Body of pancreas (tissue), 4 donors: Measurements from ENCODE around the gene C1GALT1.

ENCODE experiments used
- CTCF ChIP-seq, 7 experiments: fragments of 450-650 bp in 4 of 7; fragments of 200-600 bp in 3 of 7; sonication (generic) in 3 of 7; IDR thresholded peaks; one replicate each; pipeline ENCODE4 v1.5.1; 2016 to 2019; ENCODE audit warnings: antibody characterized with exemption in 7 of 7
- POLR2A ChIP-seq, 3 donors: fragments of 450-650 bp; IDR thresholded peaks; one replicate each; pipeline ENCODE4 v1.6.1; 2016; ENCODE audit warnings: antibody characterized with exemption in 3 of 3, mild to moderate bottlenecking in 2 of 3

- TF ChIP-seq CTCF (IDR thresholded peaks at IDR 0.05), result no peak
- TF ChIP-seq POLR2A (IDR thresholded peaks at IDR 0.05), result no peak
Measured at GRCh38 chr7:7214398-7215347, 32.3 kb downstream of the C1GALT1 start.
